Neural cell (in vitro differentiated cells): ENCODE results near the gene ADAT1. TPM values are rescaled to one million over a fixed set of nuclear protein-coding genes. Genes with fewer than 3 reads are reported as not detected.

Experiments used
- H2AFZ ChIP-seq: fragments of 200-600, 300-800 bp; sonication (generic), shearing (Covaris generic); 2 replicates; pipeline ENCODE4 v1.6.0; 2014; ENCODE audit warnings: low read depth, mild to moderate bottlenecking, antibody characterized with exemption, low read length, moderate library complexity
- H3F3A ChIP-seq: fragments of 200-600 bp; shearing (Covaris generic); 2 replicates; pipeline ENCODE4 v1.6.1; 2016; ENCODE audit warnings: mild to moderate bottlenecking, moderate library complexity, mixed read lengths, antibody characterized with exemption, low read length; ENCODE audit not compliant: insufficient read depth, poor library complexity, severe bottlenecking
- H3K27ac ChIP-seq: fragments of 200-600, 300-800 bp; sonication (generic), shearing (Covaris generic); 2 replicates; pipeline ENCODE4 v1.5.1; 2014; ENCODE audit warnings: mild to moderate bottlenecking, low read length, moderate library complexity
- H3K27me3 ChIP-seq: fragments of 300-800, 200-600 bp; sonication (generic), shearing (Covaris generic); 2 replicates; pipeline ENCODE4 v1.6.0; 2014; ENCODE audit warnings: mild to moderate bottlenecking, low read depth, low read length, moderate library complexity; ENCODE audit not compliant: insufficient read depth
- H3K36me3 ChIP-seq: fragments of 300-800, 200-600 bp; sonication (generic), shearing (Covaris generic); 2 replicates; pipeline ENCODE4 v1.5.1; 2014; ENCODE audit warnings: mild to moderate bottlenecking, antibody characterized with exemption, low read length, moderate library complexity; ENCODE audit not compliant: insufficient read depth
- H3K4me2 ChIP-seq: fragments of 300-800, 200-600 bp; sonication (generic), shearing (Covaris generic); 2 replicates; pipeline ENCODE4 v1.6.0; 2014; ENCODE audit warnings: mild to moderate bottlenecking, low read length
- H3K4me3 ChIP-seq: fragments of 300-800, 200-600 bp; sonication (generic), shearing (Covaris generic); 2 replicates; pipeline ENCODE4 v1.5.1; 2014; ENCODE audit warnings: mild to moderate bottlenecking, low read length, moderate library complexity
- H3K79me2 ChIP-seq: fragments of 200-600 bp; shearing (Covaris generic); replicated peaks from 2 replicates; pipeline ENCODE4 v1.6.0; 2014; ENCODE audit warnings: mild to moderate bottlenecking, low read length, moderate library complexity; ENCODE audit not compliant: insufficient read depth
- H3K9ac ChIP-seq: fragments of 300-800, 200-600 bp; sonication (generic), shearing (Covaris generic); 2 replicates; pipeline ENCODE4 v1.6.1; 2016; ENCODE audit warnings: mild to moderate bottlenecking, low read length, mixed read lengths
- H3K9me2 ChIP-seq: fragments of 200-600 bp; shearing (Covaris generic); 2 replicates; pipeline ENCODE4 v1.6.1; 2016; ENCODE audit warnings: mild to moderate bottlenecking, low read length, mixed read lengths; ENCODE audit not compliant: insufficient read depth
- H3K9me3 ChIP-seq: fragments of 200-600, 300-800 bp; sonication (generic), shearing (Covaris generic); 2 replicates; pipeline ENCODE4 v1.6.1; 2016; ENCODE audit warnings: mild to moderate bottlenecking, mixed run types, low read length, moderate library complexity, mixed read lengths
- H4K20me1 ChIP-seq: fragments of 200-600 bp; shearing (Covaris generic); 2 replicates; pipeline ENCODE4 v1.6.1; 2016; ENCODE audit warnings: mild to moderate bottlenecking, mixed run types; ENCODE audit not compliant: insufficient read depth
- EP300 ChIP-seq: fragments of 450-650 bp; conservative IDR thresholded peaks from 2 replicates; pipeline ENCODE4 v1.6.1; 2014; ENCODE audit warnings: antibody characterized with exemption, mild to moderate bottlenecking, moderate library complexity; ENCODE audit not compliant: poor library complexity, severe bottlenecking
- EZH2 ChIP-seq: fragments of 200-600, 300-800 bp; shearing (Covaris generic), sonication (generic); IDR thresholded peaks from 2 replicates; pipeline ENCODE4 v1.6.1; 2014; ENCODE audit warnings: antibody characterized with exemption, low read length, borderline replicate concordance, mild to moderate bottlenecking; ENCODE audit not compliant: insufficient read depth, poor library complexity, severe bottlenecking
- MXI1 ChIP-seq: fragments of 450-650 bp; conservative IDR thresholded peaks from 2 replicates; pipeline ENCODE4 v1.6.1; 2014; ENCODE audit warnings: antibody characterized with exemption, mild to moderate bottlenecking; ENCODE audit not compliant: poor library complexity, severe bottlenecking
- POLR2AphosphoS5 ChIP-seq: IDR thresholded peaks from 2 replicates; pipeline ENCODE4 v1.6.1; 2012
- RAD21 ChIP-seq: fragments of 450-650 bp; conservative IDR thresholded peaks from 2 replicates; pipeline ENCODE4 v1.6.1; 2014; ENCODE audit warnings: antibody characterized with exemption, mild to moderate bottlenecking, moderate library complexity
- SMC3 ChIP-seq: fragments of 450-650 bp; conservative IDR thresholded peaks from 2 replicates; pipeline ENCODE4 v1.6.1; 2014; ENCODE audit warnings: antibody characterized with exemption, mild to moderate bottlenecking, moderate library complexity; ENCODE audit not compliant: poor library complexity
- TAF1 ChIP-seq: IDR thresholded peaks from 2 replicates; pipeline ENCODE4 v1.6.1; 2012; ENCODE audit warnings: low read depth
- polyA plus RNA-seq: library from polyadenylated mRNA; depleted of rRNA; stranded (reverse); fragments of >200 nt; gene quantifications from 2 replicates; pipeline ENCODE4 v1.2.3, GENCODE V29; 2014
- TF ChIP-seq, protein P1 (sequence below): fragments of 450-650 bp; IDR thresholded peaks from 2 replicates; pipeline ENCODE4 v1.5.1; 2014; ENCODE audit warnings: antibody characterized with exemption, mild to moderate bottlenecking, moderate library complexity; ENCODE audit not compliant: poor library complexity, severe bottlenecking
- TF ChIP-seq, protein P2 (sequence below): IDR thresholded peaks from 2 replicates; pipeline ENCODE4 v1.6.1; 2012; ENCODE audit warnings: borderline replicate concordance

The ADAT1 gene
- polyA plus RNA-seq, 1 donor from 2014 or later = 62.8 TPM

DNA sequence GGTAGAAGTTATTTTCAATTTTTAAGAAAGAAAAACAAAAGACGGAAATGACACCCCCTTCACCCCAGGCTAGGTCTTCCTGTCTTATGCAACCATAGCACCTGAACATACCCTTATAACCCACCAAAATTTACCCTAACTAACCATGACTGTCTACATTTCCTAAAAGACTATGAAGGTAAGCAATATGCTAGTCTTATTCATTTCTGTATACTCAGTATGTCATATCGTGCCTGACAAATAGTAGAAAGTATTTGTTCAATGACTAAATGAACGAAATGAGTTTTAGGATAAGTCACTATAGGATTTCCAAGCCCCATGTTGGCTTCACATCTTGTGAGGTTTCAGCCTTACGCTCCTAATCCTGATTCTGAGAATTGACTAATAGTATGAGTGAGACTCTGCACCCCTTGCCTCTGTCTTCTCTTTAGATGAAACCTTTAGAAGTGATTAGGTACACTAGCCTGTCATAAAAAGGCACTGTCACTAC lies 6.5 kb downstream of the ADAT1 start:
- TF ChIP-seq TAF1 = no peak
- TF ChIP-seq, protein P1, sequence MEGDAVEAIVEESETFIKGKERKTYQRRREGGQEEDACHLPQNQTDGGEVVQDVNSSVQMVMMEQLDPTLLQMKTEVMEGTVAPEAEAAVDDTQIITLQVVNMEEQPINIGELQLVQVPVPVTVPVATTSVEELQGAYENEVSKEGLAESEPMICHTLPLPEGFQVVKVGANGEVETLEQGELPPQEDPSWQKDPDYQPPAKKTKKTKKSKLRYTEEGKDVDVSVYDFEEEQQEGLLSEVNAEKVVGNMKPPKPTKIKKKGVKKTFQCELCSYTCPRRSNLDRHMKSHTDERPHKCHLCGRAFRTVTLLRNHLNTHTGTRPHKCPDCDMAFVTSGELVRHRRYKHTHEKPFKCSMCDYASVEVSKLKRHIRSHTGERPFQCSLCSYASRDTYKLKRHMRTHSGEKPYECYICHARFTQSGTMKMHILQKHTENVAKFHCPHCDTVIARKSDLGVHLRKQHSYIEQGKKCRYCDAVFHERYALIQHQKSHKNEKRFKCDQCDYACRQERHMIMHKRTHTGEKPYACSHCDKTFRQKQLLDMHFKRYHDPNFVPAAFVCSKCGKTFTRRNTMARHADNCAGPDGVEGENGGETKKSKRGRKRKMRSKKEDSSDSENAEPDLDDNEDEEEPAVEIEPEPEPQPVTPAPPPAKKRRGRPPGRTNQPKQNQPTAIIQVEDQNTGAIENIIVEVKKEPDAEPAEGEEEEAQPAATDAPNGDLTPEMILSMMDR = no peak
- TF ChIP-seq POLR2AphosphoS5 = no peak
- TF ChIP-seq, protein P2, sequence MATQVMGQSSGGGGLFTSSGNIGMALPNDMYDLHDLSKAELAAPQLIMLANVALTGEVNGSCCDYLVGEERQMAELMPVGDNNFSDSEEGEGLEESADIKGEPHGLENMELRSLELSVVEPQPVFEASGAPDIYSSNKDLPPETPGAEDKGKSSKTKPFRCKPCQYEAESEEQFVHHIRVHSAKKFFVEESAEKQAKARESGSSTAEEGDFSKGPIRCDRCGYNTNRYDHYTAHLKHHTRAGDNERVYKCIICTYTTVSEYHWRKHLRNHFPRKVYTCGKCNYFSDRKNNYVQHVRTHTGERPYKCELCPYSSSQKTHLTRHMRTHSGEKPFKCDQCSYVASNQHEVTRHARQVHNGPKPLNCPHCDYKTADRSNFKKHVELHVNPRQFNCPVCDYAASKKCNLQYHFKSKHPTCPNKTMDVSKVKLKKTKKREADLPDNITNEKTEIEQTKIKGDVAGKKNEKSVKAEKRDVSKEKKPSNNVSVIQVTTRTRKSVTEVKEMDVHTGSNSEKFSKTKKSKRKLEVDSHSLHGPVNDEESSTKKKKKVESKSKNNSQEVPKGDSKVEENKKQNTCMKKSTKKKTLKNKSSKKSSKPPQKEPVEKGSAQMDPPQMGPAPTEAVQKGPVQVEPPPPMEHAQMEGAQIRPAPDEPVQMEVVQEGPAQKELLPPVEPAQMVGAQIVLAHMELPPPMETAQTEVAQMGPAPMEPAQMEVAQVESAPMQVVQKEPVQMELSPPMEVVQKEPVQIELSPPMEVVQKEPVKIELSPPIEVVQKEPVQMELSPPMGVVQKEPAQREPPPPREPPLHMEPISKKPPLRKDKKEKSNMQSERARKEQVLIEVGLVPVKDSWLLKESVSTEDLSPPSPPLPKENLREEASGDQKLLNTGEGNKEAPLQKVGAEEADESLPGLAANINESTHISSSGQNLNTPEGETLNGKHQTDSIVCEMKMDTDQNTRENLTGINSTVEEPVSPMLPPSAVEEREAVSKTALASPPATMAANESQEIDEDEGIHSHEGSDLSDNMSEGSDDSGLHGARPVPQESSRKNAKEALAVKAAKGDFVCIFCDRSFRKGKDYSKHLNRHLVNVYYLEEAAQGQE = no peak
- TF ChIP-seq RAD21 = no peak
- TF ChIP-seq MXI1 = no peak
- TF ChIP-seq EZH2 = no peak
- no peak for TF ChIP-seq EP300
- TF ChIP-seq SMC3 = no peak
- Histone ChIP-seq H3F3A (no peaks in the 10 kb centered on the region), H3K36me3 (peaks cover 3% of the 10 kb centered on the region), H3K9ac (no peak overlapping the region), H3K27ac (no peak overlapping the region), H3K9me3 (no peaks in the 10 kb centered on the region), H3K9me2 (no peaks in the 10 kb centered on the region), H2AFZ (no peak overlapping the region), H3K27me3 (no peaks in the 10 kb centered on the region), H4K20me1 (no peaks in the 10 kb centered on the region), H3K79me2 (peaks cover 3% of the 10 kb centered on the region), H3K4me3 (no peak overlapping the region), H3K4me2 (no peak overlapping the region)

DNA sequence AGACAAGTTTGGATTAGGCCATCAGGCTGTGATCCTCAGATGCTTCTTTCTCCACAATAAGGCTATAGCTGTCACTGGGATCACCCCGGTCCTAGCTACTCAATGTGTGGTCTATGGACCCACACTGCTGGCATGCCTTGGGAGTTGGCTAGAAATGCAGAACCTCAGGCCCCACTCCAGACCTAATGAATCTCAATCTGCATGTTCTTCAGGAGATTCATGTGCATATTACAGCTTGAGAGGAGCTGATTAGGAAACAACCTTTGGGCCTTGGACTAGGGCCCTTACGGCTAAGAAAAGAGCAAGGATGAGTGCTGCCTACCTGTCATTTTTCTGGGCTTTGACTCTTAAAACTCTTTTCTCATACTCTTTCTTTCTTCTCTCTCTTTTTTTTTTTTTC lies 7.5 kb downstream of the ADAT1 start:
- Histone ChIP-seq H3K4me2 (no peak overlapping the region), H3K9me2 (no peaks in the 10 kb centered on the region), H3K27me3 (no peaks in the 10 kb centered on the region), H3K27ac (no peak overlapping the region), H3K9me3 (no peaks in the 10 kb centered on the region), H3K79me2 (no peaks in the 10 kb centered on the region), H2AFZ (no peak overlapping the region), H3K4me3 (no peak overlapping the region), H3F3A (no peaks in the 10 kb centered on the region), H3K9ac (no peak overlapping the region), H4K20me1 (no peaks in the 10 kb centered on the region), H3K36me3 (peaks cover 3% of the 10 kb centered on the region)
- TF ChIP-seq MXI1 = no peak
- no peak for TF ChIP-seq RAD21
- no peak for TF ChIP-seq SMC3
- TF ChIP-seq EP300 = no peak
- TF ChIP-seq, protein P1 = no peak
- TF ChIP-seq, protein P2 = no peak
- TF ChIP-seq TAF1 = no peak
- TF ChIP-seq EZH2 = no peak
- no peak for TF ChIP-seq POLR2AphosphoS5
